HCT116 (cell line): Measurements from ENCODE around the gene FCRL3. TPM values are rescaled to one million over a fixed set of nuclear protein-coding genes. Genes with fewer than 3 reads are reported as not detected.

Experiments used
- ATAC-seq: fragments of 200-7000 bp; cut with Tn5 transposase; 2 replicates; pipeline ENCODE4 v1.9.1; 2020; ENCODE audit warnings: mild to moderate bottlenecking, moderate library complexity
- BruUV-seq: library from RNA; stranded (reverse); fragments of 400-500 nt; replicated peaks from 2 replicates; lab custom pipeline; 2021; lab: Mats Ljungman, UMichigan
- CTCF ChIA-PET: fragments of 300-600 bp; sonication (Branson Sonifier 250); formaldehyde crosslinking; loops from one replicate; lab custom pipeline; 2021; ENCODE audit warnings: antibody characterized with exemption; lab: Charles Lee
- POLR2A ChIA-PET: fragments of 300-600, 350-600 bp; sonication (Branson Sonifier 250); formaldehyde crosslinking; loops from one replicate; lab custom pipeline; 2021; ENCODE audit warnings: antibody characterized with exemption; lab: Charles Lee
- RAD21 ChIA-PET, 2 experiments: fragments of 300-600 bp; sonication (Branson Sonifier 250); formaldehyde crosslinking; loops; one replicate each; lab custom pipeline; 2023; ENCODE audit warnings: low total read pairs in 2 of 2; ENCODE audit not compliant: uncharacterized antibody in 2 of 2, unreplicated experiment in 2 of 2, low non-redundant PET in 1 of 2; lab: Charles Lee
- DNase-seq: peaks from one replicate; pipeline ENCODE4 v3.0.0-alpha.2; 2010; ENCODE audit warnings: low read depth, low spot score
- H2AFZ ChIP-seq: fragments of 200-600 bp; shearing (Covaris generic), sonication (generic); 2 replicates; pipeline ENCODE4 v1.6.1; 2017; ENCODE audit warnings: low read depth, mixed run types, mixed read lengths, antibody characterized with exemption, low read length; ENCODE audit not compliant: poor library complexity, severe bottlenecking
- H3K27ac ChIP-seq: 2 replicates; pipeline ENCODE4 v1.5.1; 2012; ENCODE audit warnings: low read depth, low read length
- H3K27me3 ChIP-seq: fragments of 200-600 bp; sonication (generic); 2 replicates; pipeline ENCODE4 v1.6.1; 2016; ENCODE audit warnings: mixed run types, low read length, mixed read lengths; ENCODE audit not compliant: insufficient read depth
- H3K36me3 ChIP-seq, 2 experiments: fragments of 200-500 bp in 1 of 2; fragments of 200-600 bp in 1 of 2; sonication (Bioruptor generic) in 1 of 2; sonication (generic) in 1 of 2; 2 replicates each; pipeline versions ENCODE4 v1.5.1 to v1.6.1; 2014 to 2016; ENCODE audit warnings: low read length in 2 of 2, inconsistent platforms in 1 of 2, mixed read lengths in 1 of 2, mixed run types in 1 of 2; ENCODE audit not compliant: insufficient read depth in 2 of 2, control insufficient read depth in 1 of 2
- H3K4me1 ChIP-seq, 2 experiments: fragments of 200-600 bp in 1 of 2; sonication (generic) in 1 of 2; 2 replicates each; pipeline versions ENCODE4 v1.5.1 to v1.6.1; 2012 to 2017; ENCODE audit warnings: low read length in 2 of 2, inconsistent platforms in 1 of 2, mild to moderate bottlenecking in 1 of 2, mixed read lengths in 1 of 2, mixed run types in 1 of 2, moderate library complexity in 1 of 2; ENCODE audit not compliant: insufficient read depth in 2 of 2, control insufficient read depth in 1 of 2
- H3K4me2 ChIP-seq: fragments of 200-600 bp; sonication (generic); 2 replicates; pipeline ENCODE4 v1.6.1; 2017; ENCODE audit warnings: mixed run types, low read length, mixed read lengths
- H3K4me3 ChIP-seq, 2 experiments: fragments of 200-600 bp in 1 of 2; sonication (generic) in 1 of 2; replicated peaks in 1 of 2; 2 replicates each; pipeline ENCODE4 v1.5.1; 2011 to 2016; ENCODE audit warnings: low read length in 2 of 2, control low read depth in 1 of 2, low read depth in 1 of 2, mild to moderate bottlenecking in 1 of 2, mixed read lengths in 1 of 2, mixed run types in 1 of 2
- H3K79me2 ChIP-seq: fragments of 200-600 bp; sonication (generic); 2 replicates; pipeline ENCODE4 v1.6.1; 2017; ENCODE audit warnings: mild to moderate bottlenecking, mixed run types, low read length, moderate library complexity, mixed read lengths; ENCODE audit not compliant: insufficient read depth
- H3K9ac ChIP-seq: fragments of 200-600 bp; sonication (generic); 2 replicates; pipeline ENCODE4 v1.6.1; 2016; ENCODE audit warnings: low read length, mixed read lengths
- H3K9me2 ChIP-seq: fragments of 200-600 bp; sonication (generic), shearing (Covaris generic); 2 replicates; pipeline ENCODE4 v1.6.1; 2017; ENCODE audit warnings: mixed run types, mild to moderate bottlenecking, moderate library complexity; ENCODE audit not compliant: insufficient read depth
- H3K9me3 ChIP-seq, 2 experiments: fragments of 200-500 bp in 1 of 2; fragments of 200-600 bp in 1 of 2; sonication (Bioruptor generic) in 1 of 2; sonication (generic) in 1 of 2; 2 replicates each; pipeline ENCODE4 v1.6.1; 2014 to 2017; ENCODE audit warnings: low read length in 2 of 2, mixed read lengths in 2 of 2, inconsistent platforms in 1 of 2, low read depth in 1 of 2, mild to moderate bottlenecking in 1 of 2, mixed run types in 1 of 2, moderate library complexity in 1 of 2; ENCODE audit not compliant: control insufficient read depth in 1 of 2, insufficient read depth in 1 of 2
- H4K20me1 ChIP-seq: fragments of 200-600 bp; sonication (generic), shearing (Covaris generic); 2 replicates; pipeline ENCODE4 v1.6.1; 2017; ENCODE audit warnings: mixed run types, mild to moderate bottlenecking, moderate library complexity; ENCODE audit not compliant: insufficient read depth
- CBX3 ChIP-seq: IDR thresholded peaks from 2 replicates; pipeline ENCODE4 v1.6.1; 2012; ENCODE audit warnings: low read depth
- CEBPB ChIP-seq: IDR thresholded peaks from 2 replicates; pipeline ENCODE4 v1.6.1; 2012; ENCODE audit warnings: low read depth
- EGR1 ChIP-seq: IDR thresholded peaks from 2 replicates; pipeline ENCODE4 v1.6.1; 2012; ENCODE audit warnings: low read depth
- ELF1 ChIP-seq: IDR thresholded peaks from 2 replicates; pipeline ENCODE4 v1.6.1; 2012; ENCODE audit warnings: low read depth, borderline replicate concordance
- EZH2 ChIP-seq: fragments of 200-600 bp; sonication (generic); IDR thresholded peaks from 2 replicates; pipeline ENCODE4 v1.6.1; 2017; ENCODE audit warnings: antibody characterized with exemption, mixed run types
- JUND ChIP-seq: IDR thresholded peaks from 2 replicates; pipeline ENCODE4 v1.6.1; 2012
- POLR2AphosphoS5 ChIP-seq: IDR thresholded peaks from 2 replicates; pipeline ENCODE4 v1.6.1; 2011; ENCODE audit warnings: mild to moderate bottlenecking, low read depth, low read length, moderate library complexity
- SIN3A ChIP-seq: IDR thresholded peaks from 2 replicates; pipeline ENCODE4 v1.6.1; 2012; ENCODE audit warnings: low read depth
- SRF ChIP-seq: IDR thresholded peaks from 2 replicates; pipeline ENCODE4 v1.6.1; 2012; ENCODE audit warnings: low read depth
- TCF7L2 ChIP-seq: IDR thresholded peaks from 2 replicates; pipeline ENCODE4 v1.7.0; 2011; ENCODE audit warnings: borderline replicate concordance, inconsistent platforms; ENCODE audit not compliant: insufficient read depth, insufficient read length; ENCODE audit errors: extremely low read depth
- ZBTB33 ChIP-seq: IDR thresholded peaks from 2 replicates; pipeline ENCODE4 v1.6.1; 2011; ENCODE audit warnings: mild to moderate bottlenecking, low read length, moderate library complexity; ENCODE audit not compliant: insufficient replicate concordance; ENCODE audit errors: extremely low read depth
- ZFX ChIP-seq: fragments of 450-650 bp; IDR thresholded peaks from 2 replicates; pipeline ENCODE4 v1.6.1; 2017
- ZNF274 ChIP-seq: fragments of 200-500 bp; sonication (Bioruptor generic); IDR thresholded peaks from 2 replicates; pipeline ENCODE4 v1.6.1; 2014; ENCODE audit warnings: mild to moderate bottlenecking, low read depth, low read length, inconsistent platforms
- intact Hi-C: fragments of 100-400 bp; cut with micrococcal nuclease; formaldehyde crosslinking; loops from 2 replicates; pipeline ENCODE4 v1.10.0; 2022
- total RNA-seq: library from RNA; stranded (reverse); gene quantifications from one replicate; pipeline ENCODE4 v1.2.1, GENCODE V29; 2021; ENCODE audit not compliant: unreplicated experiment
- TF ChIP-seq, protein P1 (sequence below): IDR thresholded peaks from 2 replicates; pipeline ENCODE4 v1.6.1; 2012

FCRL3 gene
- total RNA-seq, 1 experiment from 2014 or later: not detected

- no peak overlapping the region for H3K9ac ChIP-seq
- CTCF ChIA-PET: no interaction called here
- intact Hi-C loops: no loop called here
Observed at GRCh38 chr1:157652859-157653493, 47.6 kb downstream of the FCRL3 start.

More at GRCh38 chr1:157652859-157653493, 47.6 kb downstream of the FCRL3 start:
- no peaks in the 10 kb centered on the region for H3K4me1 ChIP-seq
- TF ChIP-seq CBX3: no peak
- TF ChIP-seq SIN3A: no peak
- no peak for TF ChIP-seq EGR1
- TF ChIP-seq ZFX: no peak
- TF ChIP-seq CEBPB: no peak
- TF ChIP-seq ELF1: no peak
- no peak for TF ChIP-seq JUND
- TF ChIP-seq EZH2: no peak
- no peak for TF ChIP-seq TCF7L2
- no peak for TF ChIP-seq POLR2AphosphoS5
- TF ChIP-seq, protein P1, sequence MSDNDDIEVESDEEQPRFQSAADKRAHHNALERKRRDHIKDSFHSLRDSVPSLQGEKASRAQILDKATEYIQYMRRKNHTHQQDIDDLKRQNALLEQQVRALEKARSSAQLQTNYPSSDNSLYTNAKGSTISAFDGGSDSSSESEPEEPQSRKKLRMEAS: no peak
- TF ChIP-seq ZBTB33: no peak
- TF ChIP-seq ZNF274: no peak
- no peak for TF ChIP-seq SRF
- TF ChIP-seq, all 23 proteins: peak for 0
- no TSS peak for BruUV-seq
- Histone ChIP-seq H3K36me3 (no peaks in the 10 kb centered on the region), H3K9me2 (no peaks in the 10 kb centered on the region), H3K4me2 (no peak overlapping the region), H3K27ac (no peak overlapping the region), H3K4me3 (no peak overlapping the region), H3K27me3 (peaks cover 26% of the 10 kb centered on the region), H3K79me2 (no peaks in the 10 kb centered on the region), H2AFZ (no peak overlapping the region), H4K20me1 (no peaks in the 10 kb centered on the region), H3K9me3 (no peaks in the 10 kb centered on the region)
- no peak for ATAC-seq
- DNase-seq: no peak
- POLR2A ChIA-PET: no interaction called here
- RAD21 ChIA-PET: no interaction called here
